ENCODE measurements around the gene CTIF. TPM values are rescaled to one million over a fixed set of nuclear protein-coding genes. Genes with fewer than 3 reads are reported as not detected.

The CTIF gene
- total RNA-seq, 4 donors from 2014 or later = 29.0 to 61.5 (median 37.7) TPM

DNA sequence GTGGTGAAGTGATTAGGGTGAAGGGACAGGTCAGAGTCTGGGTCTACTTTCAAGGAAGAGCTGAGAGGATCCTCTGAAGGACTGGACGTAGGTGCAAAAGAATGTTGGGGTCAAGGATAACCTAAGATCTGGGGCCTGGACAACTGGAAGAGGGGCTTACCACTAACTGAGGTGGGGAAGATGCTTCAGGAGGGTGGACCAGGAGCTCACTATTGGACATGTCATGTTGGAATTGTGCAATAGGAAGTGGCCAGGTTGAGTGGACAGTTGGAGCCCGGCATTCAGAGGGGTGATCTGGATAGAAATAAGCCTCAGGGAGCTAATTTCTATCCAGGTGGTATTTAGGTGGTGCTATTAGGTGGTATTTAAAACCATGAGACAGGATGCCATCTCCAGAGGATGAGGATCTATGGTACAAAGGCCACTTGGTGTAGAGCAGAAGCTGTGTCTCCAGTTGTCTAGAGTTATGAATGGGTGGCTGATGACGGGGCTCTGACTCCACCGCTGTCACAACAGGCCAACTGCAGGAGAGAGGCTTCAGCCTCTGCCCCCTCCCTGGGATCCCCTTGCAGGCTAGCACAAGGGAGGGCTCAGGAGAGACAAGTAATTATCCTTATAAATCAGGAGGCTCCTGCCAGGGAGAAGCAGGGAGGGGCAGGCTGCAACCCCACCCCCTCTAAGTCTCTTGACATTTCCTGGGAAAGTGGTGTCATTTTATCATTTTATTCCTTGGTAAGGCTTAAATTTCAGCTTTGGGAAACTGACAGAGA lies 254.0 kb downstream of the CTIF start:
- no peak overlapping the region for H3K27ac ChIP-seq
- no peaks in the 10 kb centered on the region for H3K27me3 ChIP-seq
- no peak for TF ChIP-seq POLR2A (IDR thresholded peaks at IDR 0.05)
- TF ChIP-seq POLR2AphosphoS5 (IDR thresholded peaks at IDR 0.05) = no peak
- TF ChIP-seq, protein P1, sequence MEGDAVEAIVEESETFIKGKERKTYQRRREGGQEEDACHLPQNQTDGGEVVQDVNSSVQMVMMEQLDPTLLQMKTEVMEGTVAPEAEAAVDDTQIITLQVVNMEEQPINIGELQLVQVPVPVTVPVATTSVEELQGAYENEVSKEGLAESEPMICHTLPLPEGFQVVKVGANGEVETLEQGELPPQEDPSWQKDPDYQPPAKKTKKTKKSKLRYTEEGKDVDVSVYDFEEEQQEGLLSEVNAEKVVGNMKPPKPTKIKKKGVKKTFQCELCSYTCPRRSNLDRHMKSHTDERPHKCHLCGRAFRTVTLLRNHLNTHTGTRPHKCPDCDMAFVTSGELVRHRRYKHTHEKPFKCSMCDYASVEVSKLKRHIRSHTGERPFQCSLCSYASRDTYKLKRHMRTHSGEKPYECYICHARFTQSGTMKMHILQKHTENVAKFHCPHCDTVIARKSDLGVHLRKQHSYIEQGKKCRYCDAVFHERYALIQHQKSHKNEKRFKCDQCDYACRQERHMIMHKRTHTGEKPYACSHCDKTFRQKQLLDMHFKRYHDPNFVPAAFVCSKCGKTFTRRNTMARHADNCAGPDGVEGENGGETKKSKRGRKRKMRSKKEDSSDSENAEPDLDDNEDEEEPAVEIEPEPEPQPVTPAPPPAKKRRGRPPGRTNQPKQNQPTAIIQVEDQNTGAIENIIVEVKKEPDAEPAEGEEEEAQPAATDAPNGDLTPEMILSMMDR (IDR thresholded peaks at IDR 0.05) = no peak
- no peak for TF ChIP-seq EP300 (IDR thresholded peaks at IDR 0.05)
- DNase-seq (ENCODE audit: low spot score in 2 of 2) = peak; percentile 16 to 57
- no peaks in the 10 kb centered on the region for H3K9me3 ChIP-seq
- H3K4me3 ChIP-seq = no peak overlapping the region
- WGBS = 99% methylated on average over 4 of the region's 4 CpGs
- peaks cover 12% of the 10 kb centered on the region for H3K4me1 ChIP-seq
- H3K36me3 ChIP-seq = no peaks in the 10 kb centered on the region

DNA sequence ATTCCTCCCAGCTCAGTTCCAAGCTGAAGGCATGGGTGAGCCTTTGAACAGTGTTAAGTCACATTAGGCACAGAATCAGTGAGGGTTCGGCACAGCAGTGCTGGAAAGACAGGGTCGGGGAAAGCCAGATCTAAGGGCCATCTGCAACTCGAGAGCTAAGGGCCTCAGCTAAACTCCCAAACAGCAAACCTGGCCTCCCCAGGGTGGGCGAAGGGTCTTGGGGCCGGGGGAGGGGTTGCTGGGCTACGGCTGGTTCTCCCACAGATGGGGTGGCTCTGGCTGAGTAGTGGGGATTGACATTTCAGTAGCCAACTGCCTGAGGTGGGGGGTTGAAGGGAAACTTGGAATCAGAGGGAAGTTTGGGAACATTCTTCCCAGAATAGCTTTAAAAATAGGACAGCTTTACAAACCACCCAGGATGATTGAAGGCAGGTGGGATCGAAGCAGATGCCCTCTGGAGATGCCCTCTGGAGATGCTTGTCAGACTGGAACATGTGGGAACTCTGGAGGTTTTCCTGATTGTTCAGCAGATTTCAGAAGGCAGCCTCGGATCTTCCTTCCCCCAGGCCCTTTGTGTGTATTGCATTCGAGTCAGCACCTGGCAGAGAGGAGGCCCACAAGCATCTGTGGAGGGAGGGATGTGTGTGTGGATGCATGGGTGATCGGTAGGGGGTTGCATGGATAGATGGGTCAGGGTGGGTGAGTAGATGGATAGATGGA lies 255.6 kb downstream of the CTIF start:
- H3K4me3 ChIP-seq = no peak overlapping the region
- TF ChIP-seq, protein P1 (IDR thresholded peaks at IDR 0.05) = no peak
- TF ChIP-seq POLR2A (IDR thresholded peaks at IDR 0.05) (no peak), EP300 (IDR thresholded peaks at IDR 0.05) (no peak), POLR2AphosphoS5 (IDR thresholded peaks at IDR 0.05) (no peak)
- no peaks in the 10 kb centered on the region for H3K27me3 ChIP-seq
- H3K9me3 ChIP-seq = no peaks in the 10 kb centered on the region
- no peak overlapping the region for H3K27ac ChIP-seq
- 79% methylated on average over 10 of the region's 10 CpGs for WGBS
- no peaks in the 10 kb centered on the region for H3K36me3 ChIP-seq
- peaks cover 12% of the 10 kb centered on the region for H3K4me1 ChIP-seq
- DNase-seq (ENCODE audit: low spot score in 2 of 2) = peak; percentile 10 to 31

DNA sequence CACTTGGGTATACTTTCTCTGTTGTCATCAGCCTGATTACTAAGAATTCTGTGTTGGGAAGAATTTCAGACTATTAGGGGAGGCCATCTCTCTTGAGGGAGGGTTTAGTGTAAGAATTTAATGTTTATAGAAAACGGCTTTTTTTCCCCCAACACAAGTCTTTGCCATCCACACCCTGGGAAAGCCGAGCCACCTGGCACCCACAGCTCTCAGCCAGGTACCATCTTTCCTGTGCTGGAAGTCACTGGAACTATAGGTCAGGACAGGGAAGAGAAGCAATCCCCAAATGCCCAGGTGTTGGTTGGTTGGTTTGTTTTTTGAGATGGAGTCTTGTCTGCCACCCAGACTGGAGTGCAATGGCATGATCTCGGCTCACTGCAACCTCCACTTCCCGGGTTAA lies 256.9 kb downstream of the CTIF start:
- no peaks in the 10 kb centered on the region for H3K27me3 ChIP-seq
- no peak overlapping the region for H3K27ac ChIP-seq
- H3K9me3 ChIP-seq = no peaks in the 10 kb centered on the region
- TF ChIP-seq EP300 (IDR thresholded peaks at IDR 0.05) (no peak), POLR2A (IDR thresholded peaks at IDR 0.05) (no peak), POLR2AphosphoS5 (IDR thresholded peaks at IDR 0.05) (no peak)
- TF ChIP-seq, protein P1 (IDR thresholded peaks at IDR 0.05) = no peak
- peaks cover 5% of the 10 kb centered on the region for H3K4me1 ChIP-seq
- 95% methylated on average over 4 of the region's 4 CpGs for WGBS
- DNase-seq (ENCODE audit: low spot score in 2 of 2) = peak; percentile 26 to 34
- H3K4me3 ChIP-seq = no peak overlapping the region
- H3K36me3 ChIP-seq = peaks cover 3% of the 10 kb centered on the region

DNA sequence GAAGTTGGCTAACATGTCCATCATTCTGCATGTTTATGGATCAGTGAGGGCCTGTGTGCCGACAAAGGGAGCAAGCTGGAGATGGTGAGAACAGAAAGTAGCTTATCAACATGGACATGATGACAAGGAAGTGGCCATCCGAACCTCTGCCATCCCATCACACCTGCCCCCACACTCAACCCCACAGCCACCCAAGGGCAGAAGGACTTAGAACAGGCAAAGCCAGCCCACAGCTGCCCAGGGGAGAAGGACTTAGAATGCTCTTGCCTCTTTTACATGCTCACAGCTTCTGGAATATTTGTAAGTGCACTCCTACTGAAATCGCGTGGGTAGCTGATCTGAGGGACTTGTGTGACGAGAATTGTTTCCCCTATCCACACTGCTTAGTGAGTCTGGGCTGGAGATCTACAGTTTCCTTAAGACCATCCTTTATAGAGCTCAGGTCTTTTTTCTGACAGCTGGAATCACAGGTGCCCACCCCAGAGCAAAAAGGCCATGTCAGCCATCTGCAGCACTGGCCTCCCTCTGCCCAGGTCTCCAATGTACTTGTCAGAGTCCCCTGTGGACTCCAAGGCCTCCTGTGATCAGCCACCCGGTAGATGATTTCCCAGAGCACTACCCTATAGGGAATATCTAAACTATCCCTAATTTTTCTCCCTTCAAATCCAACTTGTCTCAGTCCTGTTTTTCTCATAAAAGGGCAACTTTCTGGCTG lies 257.8 kb downstream of the CTIF start:
- Histone ChIP-seq H3K4me1 (no peaks in the 10 kb centered on the region), H3K36me3 (peaks cover 3% of the 10 kb centered on the region), H3K4me3 (no peak overlapping the region), H3K27me3 (no peaks in the 10 kb centered on the region), H3K27ac (no peak overlapping the region), H3K9me3 (no peaks in the 10 kb centered on the region)
- TF ChIP-seq POLR2A (IDR thresholded peaks at IDR 0.05) (no peak), POLR2AphosphoS5 (IDR thresholded peaks at IDR 0.05) (no peak), EP300 (IDR thresholded peaks at IDR 0.05) (no peak)
- TF ChIP-seq, protein P1 (IDR thresholded peaks at IDR 0.05) = no peak
- DNase-seq (ENCODE audit: low spot score in 2 of 2) = peak; percentile 31 to 53
- 92% methylated on average over 6 of the region's 6 CpGs for WGBS
